GM18526 (cell line): ENCODE results near the gene MACC1.

Source experiments
- POLR2A ChIP-seq: IDR thresholded peaks from 3 replicates; pipeline ENCODE4 v1.6.1; 2011; ENCODE audit not compliant: insufficient read length; ENCODE audit errors: extremely low read depth

Gene MACC1

GRCh38 chr7:20220921-20221547 is 3.9 kb upstream of the MACC1 start:
- no peak for TF ChIP-seq POLR2A

GRCh38 chr7:20220293-20220761 is 3.1 kb upstream of the MACC1 start:
- peak; percentile 17 for TF ChIP-seq POLR2A

- TF ChIP-seq POLR2A, result peak; percentile 77
Observed at GRCh38 chr7:20219446-20220292, 2.5 kb upstream of the MACC1 start.

- TF ChIP-seq POLR2A, result no peak
Observed at GRCh38 chr7:20219062-20219445, 1.9 kb upstream of the MACC1 start.

- no peak for TF ChIP-seq POLR2A
Observed at GRCh38 chr7:20218279-20218678, 1.1 kb upstream of the MACC1 start.

- no peak for TF ChIP-seq POLR2A
Observed at GRCh38 chr7:20216406-20217036, 663 bp downstream of the MACC1 start.

- no peak for TF ChIP-seq POLR2A
Observed at GRCh38 chr7:20214921-20215669, 2.1 kb downstream of the MACC1 start.

GRCh38 chr7:20214132-20214531 is 3.1 kb downstream of the MACC1 start:
- TF ChIP-seq POLR2A, result no peak

GRCh38 chr7:20213378-20213777 is 3.8 kb downstream of the MACC1 start:
- no peak for TF ChIP-seq POLR2A

GRCh38 chr7:20211376-20211775 is 5.8 kb downstream of the MACC1 start:
- TF ChIP-seq POLR2A, result no peak

- no peak for TF ChIP-seq POLR2A
Observed at GRCh38 chr7:20208651-20209307, 8.4 kb downstream of the MACC1 start.

GRCh38 chr7:20206104-20206896 is 10.9 kb downstream of the MACC1 start:
- no peak for TF ChIP-seq POLR2A

- no peak for TF ChIP-seq POLR2A
Observed at GRCh38 chr7:20203316-20203715, 13.9 kb downstream of the MACC1 start.

GRCh38 chr7:20201380-20201779 is 15.8 kb downstream of the MACC1 start:
- no peak for TF ChIP-seq POLR2A
